ENCODE measurements around the gene STK38L.

The STK38L gene

DNA sequence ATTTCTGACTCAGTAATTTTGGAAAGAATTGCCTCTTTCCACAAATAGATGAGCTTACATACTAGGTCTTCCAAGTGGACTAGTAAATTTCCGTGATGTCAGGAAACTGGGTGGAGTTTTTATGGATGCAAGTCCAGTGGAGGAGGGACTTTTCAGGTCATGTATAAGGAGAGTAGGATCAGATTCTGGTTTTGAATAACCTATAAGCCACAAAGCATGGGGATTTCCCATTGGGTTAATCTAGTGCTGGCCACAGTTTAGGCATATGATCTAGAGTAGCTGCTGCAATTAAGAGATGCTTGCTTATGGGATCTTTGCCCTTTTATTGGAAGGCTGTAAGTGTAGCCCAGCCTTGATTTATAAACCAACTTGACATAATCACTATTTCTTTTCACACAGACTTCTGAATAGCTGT is 33.8 kb downstream of the STK38L start:
- no peak for DNase-seq (ENCODE audit: low read depth)

DNA sequence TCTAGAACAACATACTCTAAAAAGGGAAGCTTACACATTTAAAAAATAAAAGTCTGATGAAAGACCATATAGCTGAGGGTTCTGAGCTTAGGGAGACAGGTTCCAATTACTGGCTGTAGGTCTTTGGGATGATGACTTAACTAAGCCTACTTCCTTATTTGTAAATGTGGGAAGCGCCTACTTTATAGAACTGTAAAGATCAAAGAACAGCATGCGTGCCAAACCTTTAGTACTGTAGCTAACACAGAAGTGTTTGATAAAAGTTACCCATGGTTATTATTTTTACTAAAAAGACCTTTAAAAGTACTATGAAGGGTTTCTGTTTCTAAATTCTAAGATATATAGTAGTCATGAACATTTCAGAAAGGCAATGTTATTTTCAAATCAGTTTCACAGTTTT is 35.7 kb downstream of the STK38L start:
- no peak for DNase-seq (ENCODE audit: low read depth)

DNA sequence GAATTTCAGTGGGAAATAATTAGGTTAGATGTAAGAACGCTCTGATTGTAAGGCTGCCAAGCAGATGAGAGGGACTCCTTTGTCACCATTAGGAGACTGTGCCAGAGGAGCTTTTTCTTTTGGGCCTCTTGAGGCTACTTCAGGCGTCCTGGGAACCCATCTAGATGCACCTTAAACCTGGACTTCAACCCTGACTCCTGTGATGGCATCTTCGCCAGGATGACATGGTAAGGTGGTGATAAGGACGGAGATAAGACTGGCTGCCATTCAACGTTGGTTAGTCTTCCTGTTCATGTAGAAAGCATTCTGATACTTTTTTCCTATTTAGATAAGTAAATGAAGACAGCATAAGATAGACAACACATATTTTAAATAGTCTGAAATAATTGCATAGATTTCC is 36.3 kb downstream of the STK38L start:
- no peak for DNase-seq (ENCODE audit: low read depth)

DNA sequence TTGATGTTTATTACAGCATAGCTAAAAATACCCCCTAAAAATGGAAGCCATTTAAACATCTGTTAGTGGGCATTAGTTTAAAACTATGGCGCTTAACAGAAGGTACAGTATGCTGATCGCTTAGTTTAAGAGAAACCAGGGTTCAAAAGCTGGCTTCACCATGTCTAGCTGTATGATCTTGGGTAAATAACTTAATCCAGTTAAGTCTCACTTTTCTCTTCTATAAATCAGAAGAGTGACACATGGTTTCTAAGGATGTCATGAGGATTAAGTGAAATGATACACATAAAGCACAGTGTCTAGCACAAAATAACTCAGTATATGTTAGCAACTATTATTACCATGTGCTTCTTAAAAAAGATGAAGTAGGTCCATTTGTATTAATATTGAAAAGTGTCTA is 38.7 kb downstream of the STK38L start:
- no peak for DNase-seq (ENCODE audit: low read depth)

DNA sequence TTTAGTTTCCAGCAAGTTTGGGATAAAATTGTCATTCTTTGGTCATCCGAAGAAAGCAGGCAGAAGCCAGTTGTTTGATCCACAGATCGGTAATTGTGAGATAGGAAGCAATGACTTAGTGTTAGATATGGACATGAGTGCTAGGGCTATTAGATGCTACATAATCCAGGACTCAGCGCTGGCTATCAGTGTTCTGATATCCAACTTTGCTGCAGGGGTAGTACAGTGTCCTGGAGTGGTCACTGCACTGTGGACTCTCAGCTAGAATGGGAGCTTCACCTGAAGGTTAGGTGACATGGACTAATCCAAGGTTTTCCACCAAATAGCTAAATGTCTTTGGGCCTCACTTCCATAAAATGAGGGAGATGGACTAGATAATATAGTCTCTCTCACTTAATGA is 39.9 kb downstream of the STK38L start:
- DNase-seq (ENCODE audit: low read depth): no peak

DNA sequence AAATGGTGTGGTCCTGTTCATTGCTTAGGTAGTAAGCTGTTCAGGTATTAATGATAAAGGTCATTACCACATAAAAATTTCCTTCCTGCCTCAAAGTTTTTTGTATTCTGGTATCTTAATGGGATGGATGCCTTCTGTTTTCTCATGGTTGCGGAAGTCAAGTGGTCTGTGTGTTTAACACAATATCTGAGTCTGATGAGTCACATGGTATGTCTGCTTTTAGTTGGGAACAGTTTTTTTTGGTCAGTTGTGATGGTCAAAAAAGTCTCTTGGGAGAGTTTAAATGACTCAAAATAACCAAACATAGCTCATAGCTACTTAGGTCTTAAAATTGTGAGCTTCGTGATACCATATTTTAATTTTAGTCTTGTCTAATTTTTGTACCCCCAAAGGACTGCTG is 40.7 kb downstream of the STK38L start:
- no peak for DNase-seq (ENCODE audit: low read depth)

DNA sequence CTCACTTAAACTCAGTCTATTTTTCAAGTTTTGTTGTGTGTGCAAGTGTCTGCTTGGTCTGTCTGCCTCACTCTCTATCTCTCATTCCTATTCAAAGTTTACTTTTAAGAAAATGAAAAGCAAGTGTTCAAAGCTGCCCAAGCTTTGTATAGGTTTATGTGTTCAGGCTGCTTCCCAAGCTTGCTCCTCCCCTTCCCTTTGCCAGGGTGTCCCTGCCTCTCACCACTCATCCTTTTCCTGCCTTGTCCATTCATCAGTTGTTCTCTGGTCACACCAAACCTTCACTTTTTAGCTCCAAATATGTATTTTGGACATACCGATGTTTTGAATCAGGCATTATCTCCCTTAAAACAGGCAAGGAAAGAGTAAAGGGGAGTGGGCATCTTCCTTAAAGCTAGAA is 41.3 kb downstream of the STK38L start:
- DNase-seq (ENCODE audit: low read depth): no peak

DNA sequence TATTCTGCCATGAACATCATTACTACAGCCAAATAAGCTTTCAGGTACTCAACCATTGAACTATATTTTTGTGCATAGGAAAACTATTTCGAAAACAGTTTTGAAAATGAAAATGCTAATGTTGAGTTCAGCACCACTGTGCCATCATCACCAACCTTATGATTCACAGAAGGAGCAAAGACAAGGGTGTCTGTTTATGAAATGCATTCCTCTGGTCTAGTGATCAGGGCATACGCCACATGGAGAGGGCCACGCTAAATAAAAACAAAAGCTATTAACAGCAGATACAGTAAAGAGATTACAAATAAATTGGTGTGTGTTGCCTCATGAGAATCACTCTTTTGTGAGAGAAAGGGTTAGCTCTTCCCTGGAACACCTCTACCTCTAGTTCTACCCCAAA is 45.3 kb downstream of the STK38L start:
- DNase-seq (ENCODE audit: low read depth): no peak

DNA sequence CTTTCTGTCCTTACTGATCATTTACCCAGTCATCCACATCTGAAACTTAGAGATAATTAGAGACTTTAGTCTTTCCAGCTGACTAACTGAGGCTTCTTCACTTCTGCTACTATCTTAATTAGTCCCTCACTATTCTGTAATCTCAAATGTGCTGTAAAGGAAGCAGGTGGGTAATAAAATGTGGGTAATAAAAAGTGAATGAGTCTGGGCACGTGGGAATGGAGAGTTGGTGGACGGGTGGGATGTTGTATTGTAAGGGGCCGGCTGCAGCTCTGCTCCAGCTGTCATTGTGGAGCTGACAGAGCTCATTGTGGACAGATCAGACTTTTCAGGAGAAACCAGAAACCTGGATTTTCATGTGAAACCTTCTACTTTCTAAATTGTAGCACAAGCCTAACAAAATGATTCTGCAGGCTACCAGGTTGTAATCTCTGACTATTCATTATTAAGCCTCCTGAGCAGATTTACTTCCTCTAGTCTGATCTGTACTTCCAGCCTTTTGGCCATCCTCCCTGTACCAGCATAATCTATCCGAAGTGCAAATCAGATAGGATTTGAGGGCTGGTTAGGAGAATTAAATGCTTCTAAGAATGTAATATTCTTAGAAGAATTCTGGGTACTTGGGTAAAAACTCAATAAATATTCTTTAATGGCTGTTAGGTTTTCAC is 46.5 kb downstream of the STK38L start:
- DNase-seq (ENCODE audit: low read depth): no peak

DNA sequence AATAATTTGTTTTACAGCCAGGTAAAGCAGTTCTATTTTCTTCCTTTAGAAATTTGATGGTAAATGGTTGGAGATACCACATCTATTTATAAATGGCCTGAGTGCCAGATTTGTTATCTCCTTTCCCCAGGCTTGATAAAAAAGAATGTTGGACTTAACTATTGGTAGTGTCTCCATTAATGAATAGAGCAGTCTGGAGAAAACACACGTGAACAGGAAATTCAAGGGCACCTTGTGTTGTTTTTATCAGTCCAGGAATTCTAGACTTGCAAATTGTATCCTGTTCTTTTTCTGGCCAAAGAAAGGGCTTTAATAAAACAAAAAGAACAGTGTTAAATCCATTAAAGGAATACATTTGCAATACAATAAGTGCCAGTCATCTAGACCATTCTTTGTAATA is 47.8 kb downstream of the STK38L start:
- DNase-seq (ENCODE audit: low read depth): no peak

DNA sequence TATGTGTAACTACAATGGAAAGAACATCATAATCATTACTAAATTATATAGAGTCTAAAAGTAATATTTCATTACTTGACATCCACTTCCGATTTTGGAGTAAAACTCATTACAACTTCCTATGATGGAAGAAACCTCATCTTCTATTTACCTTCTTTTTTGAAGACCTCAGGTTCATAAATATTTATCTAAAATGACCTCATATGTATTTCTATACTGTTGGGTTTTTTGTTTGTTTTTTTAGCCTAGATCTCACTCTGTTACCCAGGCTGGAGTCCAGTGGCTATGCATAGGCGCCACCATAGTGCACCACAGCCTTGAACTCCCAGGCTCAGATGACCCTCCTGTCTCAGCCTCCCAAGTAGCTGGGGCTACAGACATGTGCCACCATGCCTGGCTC is 48.6 kb downstream of the STK38L start:
- no peak for DNase-seq (ENCODE audit: low read depth)

DNA sequence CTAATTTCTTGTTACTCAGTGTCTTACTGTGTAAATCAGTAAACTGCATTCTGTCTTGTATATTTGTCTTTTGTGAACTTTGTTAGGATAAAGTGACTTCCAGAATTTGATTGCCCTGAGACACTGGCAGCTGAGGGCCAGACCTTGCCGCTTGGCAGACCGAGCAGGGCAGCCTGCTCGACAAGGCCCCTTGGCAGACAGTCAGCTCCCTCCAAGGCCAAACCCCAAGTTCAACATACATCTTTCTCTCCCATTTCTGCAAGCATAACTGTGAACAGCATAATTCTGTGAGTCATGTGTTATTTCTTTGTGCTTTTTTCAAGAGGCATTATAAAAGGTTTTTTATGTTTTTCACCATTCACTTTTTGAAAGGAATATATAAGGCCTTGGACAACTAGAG is 49.4 kb downstream of the STK38L start:
- no peak for DNase-seq (ENCODE audit: low read depth)

DNA sequence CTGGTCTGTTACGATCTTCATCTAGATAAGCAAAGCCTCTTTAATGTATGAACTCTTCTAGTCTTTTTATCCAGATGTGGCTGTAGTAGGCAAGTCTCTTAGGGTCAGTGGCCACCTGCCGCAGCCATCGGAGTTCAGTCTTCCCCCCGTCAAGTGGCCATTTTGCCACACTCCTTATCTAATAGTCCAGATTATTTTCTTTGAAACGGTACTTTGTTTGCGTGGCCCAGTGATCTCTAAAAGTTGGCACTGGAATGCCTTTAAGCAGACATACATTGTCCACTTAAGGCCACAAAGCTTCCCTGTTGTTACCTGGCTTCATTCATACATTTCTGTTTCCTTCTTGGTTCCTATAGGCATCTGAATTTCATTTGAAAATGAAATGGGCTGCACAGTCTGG is 52.6 kb downstream of the STK38L start:
- DNase-seq (ENCODE audit: low read depth): no peak

DNA sequence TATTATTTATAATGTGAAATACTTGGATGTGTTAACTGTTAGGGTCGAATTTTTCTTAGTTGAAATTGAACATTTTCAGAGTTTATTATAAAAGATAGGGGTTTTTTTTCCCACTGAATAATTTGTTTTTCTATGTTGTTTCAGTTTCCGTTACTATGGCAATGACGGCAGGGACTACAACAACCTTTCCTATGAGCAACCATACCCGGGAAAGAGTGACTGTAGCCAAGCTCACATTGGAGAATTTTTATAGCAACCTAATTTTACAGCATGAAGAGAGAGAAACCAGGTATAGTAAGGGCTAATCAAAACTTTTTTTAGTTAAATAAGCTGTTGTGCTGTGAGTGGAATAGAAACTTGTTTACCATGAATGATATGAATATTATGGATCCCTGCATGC is 53.5 kb downstream of the STK38L start:
- no peak for DNase-seq (ENCODE audit: low read depth)

DNA sequence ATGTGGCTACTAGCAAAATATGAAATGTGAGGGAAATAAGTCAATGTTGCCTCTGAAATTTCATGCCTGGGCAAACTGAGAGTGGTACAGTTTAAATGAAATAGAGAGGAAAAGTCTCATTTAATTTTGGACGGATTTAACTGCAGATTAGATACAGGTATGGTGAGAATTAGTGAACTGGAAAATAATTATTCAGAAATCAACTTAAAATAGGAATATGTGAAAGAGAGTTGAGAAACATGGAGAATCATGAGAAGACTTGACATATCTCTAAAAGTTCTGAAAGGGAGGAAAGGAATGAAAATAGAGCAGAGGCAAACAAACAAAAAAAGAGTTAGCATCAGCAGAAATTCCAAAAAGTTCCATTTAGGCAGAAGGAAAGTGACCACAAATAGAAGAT is 55.0 kb downstream of the STK38L start:
- DNase-seq (ENCODE audit: low read depth): no peak

DNA sequence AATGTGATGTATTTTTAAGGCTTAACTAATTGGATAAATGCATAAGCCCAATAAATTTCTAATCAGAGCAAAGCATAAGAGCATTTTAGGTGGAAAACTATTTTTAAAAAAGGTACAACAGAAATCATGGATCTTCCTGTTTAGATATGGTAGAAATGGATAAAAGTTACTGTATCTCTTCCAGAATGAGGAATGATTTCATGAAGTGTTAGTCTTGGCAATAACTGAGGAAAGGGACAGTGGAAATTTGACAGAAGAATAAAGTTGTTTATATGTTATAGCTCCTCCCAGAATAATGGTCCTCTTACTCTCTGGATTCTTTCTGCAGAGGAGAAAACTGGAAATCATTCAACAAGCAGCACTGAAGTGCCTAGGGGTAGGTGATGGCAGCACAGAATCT is 56.1 kb downstream of the STK38L start:
- no peak for DNase-seq (ENCODE audit: low read depth)

DNA sequence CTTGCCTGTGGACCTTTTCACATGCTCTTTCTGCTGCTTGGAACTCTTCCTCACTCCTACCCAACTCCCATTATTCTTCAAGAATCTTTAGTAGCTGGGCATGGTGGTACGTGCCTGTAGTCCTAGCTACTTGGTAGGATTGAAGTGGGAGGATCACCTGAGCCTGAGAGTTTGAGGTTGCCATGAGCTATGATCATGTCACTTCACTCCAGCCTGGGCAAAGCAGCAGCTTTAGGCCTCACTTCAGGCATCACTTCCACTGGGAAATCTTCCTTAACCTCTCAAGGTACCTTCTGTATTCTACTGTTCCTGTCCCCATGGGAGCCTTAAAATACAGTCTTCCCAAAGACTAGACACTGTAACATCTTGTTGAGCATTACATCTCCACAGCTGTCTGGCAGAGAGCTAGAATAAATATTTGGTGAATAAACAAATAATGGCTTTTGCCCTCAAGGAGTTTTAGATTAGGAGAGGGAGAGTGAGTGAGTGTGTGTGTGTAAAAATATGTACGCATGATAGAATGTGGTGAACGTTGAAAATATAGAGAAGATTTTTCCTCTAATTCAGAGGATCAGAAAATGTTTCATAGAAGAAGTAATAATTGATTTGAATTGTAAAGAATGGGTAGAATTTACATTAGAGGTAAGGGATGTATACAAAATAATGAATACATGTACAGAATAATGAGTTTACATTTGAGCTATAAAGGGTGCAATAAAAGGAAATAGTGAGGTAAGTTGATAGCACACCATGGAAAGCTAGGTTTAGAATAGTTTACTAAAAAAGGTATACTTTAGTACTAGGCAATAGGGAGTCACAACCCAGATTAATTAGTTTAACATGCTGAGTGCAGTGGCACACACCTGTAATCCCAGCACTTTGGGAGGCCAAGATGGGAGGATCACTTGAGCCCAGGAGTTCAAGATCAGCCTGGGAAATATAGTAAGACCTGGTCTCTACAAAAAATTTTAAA is 59.3 kb downstream of the STK38L start:
- no peak for DNase-seq (ENCODE audit: low read depth)

DNA sequence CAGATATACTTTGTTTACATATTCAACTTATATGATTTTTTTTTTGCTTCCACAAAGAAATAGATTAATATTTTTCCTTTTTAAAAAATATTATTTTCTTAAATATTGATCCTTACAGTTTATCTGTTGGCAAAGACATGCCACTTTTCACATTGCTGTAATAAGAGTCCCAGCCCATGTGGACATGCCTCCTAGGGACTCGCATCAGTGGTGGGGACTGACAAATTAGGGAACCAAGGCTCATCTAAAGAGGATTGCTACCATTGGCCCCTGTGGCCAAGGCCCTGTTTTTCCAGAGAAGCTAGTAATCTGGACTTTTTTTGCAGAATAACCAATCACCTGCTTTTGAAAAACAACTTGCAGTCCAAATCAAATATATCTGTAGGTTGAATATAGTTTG is 60.8 kb downstream of the STK38L start:
- no peak for DNase-seq (ENCODE audit: low read depth)

DNA sequence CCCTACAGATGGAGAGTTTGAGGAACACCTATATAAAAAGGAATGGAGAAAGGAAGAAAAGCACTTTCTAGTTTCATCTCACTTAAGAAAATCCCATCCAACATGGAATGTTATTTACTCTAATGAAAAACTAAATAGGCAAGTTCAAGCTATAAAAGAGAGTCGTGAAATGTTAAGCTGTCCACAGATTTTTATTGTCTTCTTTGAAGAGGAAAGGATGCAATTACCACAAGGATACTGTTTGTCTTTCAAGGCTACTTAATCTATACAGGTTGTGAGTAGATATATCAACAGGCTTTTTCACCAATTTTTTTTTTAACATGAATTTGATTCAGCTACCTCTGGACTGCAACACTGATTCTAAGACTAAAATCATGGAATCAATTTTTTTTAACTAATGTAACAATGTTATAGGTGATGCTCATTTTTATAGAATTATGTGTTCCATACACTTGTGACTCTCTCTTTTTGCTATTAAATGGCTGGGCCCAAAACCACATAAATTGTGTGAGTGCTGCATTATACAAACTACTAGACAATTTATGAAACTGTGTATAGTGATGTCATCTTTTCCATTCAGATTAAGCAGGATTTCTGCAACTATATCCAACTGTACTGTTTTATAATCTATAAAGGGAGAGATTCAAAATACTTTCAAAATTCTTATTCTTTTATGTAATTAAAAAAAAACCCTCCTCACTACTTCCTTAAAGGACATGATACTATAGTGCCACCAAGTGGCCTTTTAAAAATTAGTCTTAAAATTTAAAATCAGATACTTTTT is 61.8 kb downstream of the STK38L start:
- DNase-seq (ENCODE audit: low read depth): no peak

DNA sequence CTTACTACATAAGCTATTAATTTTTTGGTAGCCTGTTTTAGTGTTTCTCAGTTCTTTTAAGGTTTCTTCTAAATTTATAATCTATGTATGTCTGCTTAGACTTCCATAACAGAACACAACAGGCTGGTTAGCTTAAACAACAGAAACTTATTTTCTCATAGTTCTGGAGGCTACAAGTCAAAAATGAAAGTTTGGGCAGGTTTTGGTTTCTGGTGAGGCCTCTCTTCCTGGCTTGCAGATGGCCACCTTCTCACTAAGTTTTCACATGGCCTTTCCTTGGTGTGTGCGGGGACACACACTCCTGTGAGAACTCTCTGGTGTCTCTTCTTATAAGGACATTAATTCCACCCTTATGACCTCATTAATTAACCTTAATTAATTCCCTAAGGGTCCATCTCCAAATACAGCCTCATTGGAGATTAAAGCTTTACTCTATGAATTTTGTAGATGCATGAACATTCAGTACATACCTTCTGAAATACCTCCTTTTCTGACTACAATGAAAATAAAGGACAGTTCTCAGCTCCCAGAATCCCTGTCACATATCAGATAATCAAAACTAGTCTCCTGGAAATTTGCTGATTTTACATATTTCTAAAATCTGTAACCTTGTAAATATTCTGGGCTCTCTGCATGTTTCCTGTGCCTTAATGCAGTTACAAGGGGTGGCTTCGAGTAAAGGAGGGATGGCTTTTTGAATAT is 65.4 kb downstream of the STK38L start:
- DNase-seq (ENCODE audit: low read depth): no peak

DNA sequence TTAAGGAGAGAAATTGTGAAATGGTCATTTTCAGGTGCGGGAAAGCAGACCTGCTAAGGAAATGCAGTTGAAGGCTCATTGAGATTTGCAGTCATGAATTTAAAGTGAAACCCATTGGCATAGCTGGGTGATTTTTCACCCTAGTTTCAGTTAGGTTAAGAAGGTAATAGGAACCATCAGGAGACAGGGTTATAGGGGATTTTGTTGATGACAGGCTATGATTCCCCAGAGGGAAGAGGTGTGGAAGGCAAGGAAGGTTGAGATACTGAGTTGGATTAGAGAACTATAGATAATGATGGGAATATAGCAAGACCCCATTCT is 65.9 kb downstream of the STK38L start:
- no peak for DNase-seq (ENCODE audit: low read depth)

DNA sequence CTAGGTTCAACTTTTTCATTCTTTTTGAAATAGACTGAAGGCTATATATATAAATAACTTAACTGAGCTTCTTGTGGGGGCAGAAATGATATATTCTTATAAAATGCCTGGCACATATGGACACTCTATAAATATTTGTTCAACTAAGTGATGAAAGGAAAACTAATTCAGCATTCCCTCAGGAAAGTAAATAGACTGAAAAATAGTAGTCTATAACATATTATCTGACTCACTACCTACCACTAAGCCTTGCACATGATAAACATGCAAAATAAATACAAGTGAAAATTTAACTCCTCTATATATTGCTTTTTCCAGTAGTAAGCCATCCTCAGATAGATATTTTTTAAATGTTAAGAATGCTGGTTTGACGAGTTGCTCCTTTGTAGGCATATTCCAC is 72.9 kb downstream of the STK38L start:
- DNase-seq (ENCODE audit: low read depth): no peak

Data from T-helper 22 cell (primary cell).